Keratinocyte (primary cell): ENCODE measurements around the gene CDK14. TPM values are rescaled to one million over a fixed set of nuclear protein-coding genes. Genes with fewer than 3 reads are reported as not detected.
A peak's percentile ranks its signal among the peaks of the same experiment; 100 is the strongest.
"Not testable (repeated sequence)": the region's sequence is repeated elsewhere in the genome, so short reads cannot be mapped to it uniquely, and the experiment has no call there.

Source experiments
- DNase-seq: peaks from one replicate; pipeline ENCODE4 v3.0.0-alpha.2; 2011; ENCODE audit warnings: low read depth, missing footprints, low spot score
- FAIRE-seq: peaks from 2 replicates; lab custom pipeline; 2011; peaks lifted over from hg19 to GRCh38; lab: Jason Lieb, UNC
- H2AFZ ChIP-seq: 2 replicates; pipeline ENCODE4 v1.6.0; 2012; ENCODE audit warnings: low read length, control low read depth, inconsistent platforms; ENCODE audit not compliant: control insufficient read depth
- H3K27ac ChIP-seq: 2 replicates; pipeline ENCODE4 v1.5.1; 2011; ENCODE audit warnings: low read length; ENCODE audit not compliant: control insufficient read depth, insufficient read depth
- H3K27me3 ChIP-seq: 3 replicates; pipeline ENCODE4 v1.6.0; 2011; ENCODE audit warnings: low read length; ENCODE audit not compliant: control insufficient read depth, insufficient read depth; ENCODE audit errors: extremely low read depth
- H3K36me3 ChIP-seq, 2 experiments: 2 replicates in 1 of 2; 3 replicates in 1 of 2; pipeline ENCODE4 v1.5.1; 2011; ENCODE audit warnings: low read length in 2 of 2, mild to moderate bottlenecking in 1 of 2; ENCODE audit not compliant: control insufficient read depth in 2 of 2, insufficient read depth in 2 of 2; ENCODE audit errors: extremely low read depth in 1 of 2
- H3K4me1 ChIP-seq: 3 replicates; pipeline ENCODE4 v1.5.1; 2011; ENCODE audit warnings: low read length; ENCODE audit not compliant: control insufficient read depth, insufficient read depth; ENCODE audit errors: extremely low read depth
- H3K4me2 ChIP-seq: 3 replicates; pipeline ENCODE4 v1.6.0; 2011; ENCODE audit warnings: low read depth, low read length; ENCODE audit not compliant: control insufficient read depth, insufficient read depth; ENCODE audit errors: extremely low read depth
- H3K4me3 ChIP-seq, 3 experiments: fragments of 200-600 bp in 1 of 3; sonication (generic) in 1 of 3; 2 replicates in 2 of 3; 3 replicates in 1 of 3; pipeline ENCODE4 v1.5.1; 2011 to 2016; ENCODE audit warnings: low read length in 3 of 3, mild to moderate bottlenecking in 3 of 3, control low read depth in 2 of 3, inconsistent platforms in 1 of 3, low read depth in 1 of 3, mixed read lengths in 1 of 3, mixed run types in 1 of 3, moderate library complexity in 1 of 3; ENCODE audit not compliant: control insufficient read depth in 2 of 3, insufficient read depth in 2 of 3; ENCODE audit errors: extremely low read depth in 1 of 3
- H3K79me2 ChIP-seq: 2 replicates; pipeline ENCODE4 v1.6.0; 2012; ENCODE audit warnings: low read length; ENCODE audit not compliant: control insufficient read depth, insufficient read depth
- H3K9ac ChIP-seq: 3 replicates; pipeline ENCODE4 v1.6.0; 2011; ENCODE audit warnings: low read length; ENCODE audit not compliant: control insufficient read depth, insufficient read depth; ENCODE audit errors: extremely low read depth
- H3K9me1 ChIP-seq: 3 replicates; pipeline ENCODE4 v1.6.0; 2011; ENCODE audit warnings: low read length; ENCODE audit not compliant: control insufficient read depth, insufficient read depth; ENCODE audit errors: extremely low read depth
- H3K9me3 ChIP-seq: 2 replicates; pipeline ENCODE4 v1.5.1; 2012; ENCODE audit warnings: low read depth, low read length; ENCODE audit not compliant: control insufficient read depth
- H4K20me1 ChIP-seq: 3 replicates; pipeline ENCODE4 v1.6.0; 2011; ENCODE audit warnings: low read length; ENCODE audit not compliant: control insufficient read depth, insufficient read depth; ENCODE audit errors: extremely low read depth
- EZH2 ChIP-seq: IDR thresholded peaks from one replicate; pipeline ENCODE4 v1.6.1; 2012; ENCODE audit warnings: inconsistent platforms, mild to moderate bottlenecking, low read length, moderate library complexity
- dilution Hi-C: fragments of 300-500 bp; cut with MboI; formaldehyde crosslinking; loops from one replicate; pipeline ENCODE4 v1.7.0; 2020; ENCODE audit warnings: low sequenced_read_pairs; ENCODE audit not compliant: extremely low pct_ligation_motif_present
- polyA plus RNA-seq, 5 experiments: library from polyadenylated mRNA; depleted of rRNA in 3 of 5; stranded (reverse) in 3 of 5; stranded (forward) in 1 of 5; unstranded in 1 of 5; fragments of >200 nt; gene quantifications; 1 replicate in 1 of 5; 2 replicates in 3 of 5; 3 replicates in 1 of 5; pipeline versions ENCODE4 v1.2.1 to v1.2.3, GENCODE V29; 2011 to 2012; ENCODE audit warnings: missing spikeins in 2 of 5, low read depth in 1 of 5, low replicate concordance in 1 of 5
- TF ChIP-seq, protein P1 (sequence below), 3 experiments: IDR thresholded peaks in 1 of 3; conservative IDR thresholded peaks in 1 of 3; optimal IDR thresholded peaks in 1 of 3; 2 replicates in 2 of 3; 3 replicates in 1 of 3; pipeline versions ENCODE3 to v1.5.1; 2011; ENCODE audit warnings: low read length in 3 of 3, mild to moderate bottlenecking in 3 of 3, moderate library complexity in 2 of 3, control low read depth in 1 of 3, inconsistent platforms in 1 of 3; ENCODE audit not compliant: insufficient read depth in 2 of 3; ENCODE audit errors: extremely low read depth in 1 of 3

CDK14 gene
- polyA plus RNA-seq, 1 donor (not counting 4 experiments of a cell fraction or from before 2014, with no cell fraction given) = 4.0 TPM

DNA sequence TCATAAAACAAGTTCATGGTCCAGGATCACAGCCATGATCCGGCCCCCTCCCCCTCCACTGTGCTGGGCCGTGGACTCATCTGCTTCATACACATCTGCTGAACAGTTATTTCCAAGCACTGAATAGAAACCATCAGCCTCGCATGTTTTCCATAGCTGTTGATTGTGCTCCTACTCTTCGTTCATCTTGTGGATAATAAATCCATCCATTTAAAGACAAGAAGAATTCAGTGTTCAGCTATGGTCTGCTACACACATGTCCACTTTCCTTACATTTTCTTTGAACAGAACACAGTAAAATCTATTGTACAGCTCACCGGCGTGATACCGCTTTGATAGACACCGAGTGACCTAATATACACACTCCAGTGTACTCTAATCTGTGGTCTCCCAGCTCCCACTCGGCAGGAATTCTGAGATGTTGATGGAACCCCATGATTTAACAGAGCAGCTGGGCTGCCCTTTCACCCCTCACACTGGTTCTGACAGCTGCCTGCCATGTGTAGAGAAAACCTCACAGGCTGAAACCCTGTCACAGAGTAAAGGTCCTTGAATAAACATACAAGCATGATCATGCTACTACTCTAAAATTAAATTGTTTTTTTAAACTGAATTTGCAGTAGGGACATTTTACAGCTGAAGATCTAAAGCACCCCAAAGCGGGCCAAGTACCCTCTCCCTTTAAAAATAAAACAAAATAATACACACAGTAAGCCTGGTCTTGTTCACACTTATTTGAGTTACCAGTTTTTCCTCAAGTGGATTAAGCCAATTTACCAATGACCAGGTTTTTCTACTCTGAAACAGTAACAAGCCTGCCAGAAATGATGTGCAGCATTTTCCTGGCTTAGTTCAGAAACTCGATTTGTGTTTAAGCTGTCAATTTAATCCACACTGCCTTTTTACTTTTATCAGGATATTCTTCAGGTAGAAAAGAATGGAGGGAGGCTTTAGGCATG is 573.0 kb downstream of the CDK14 start:
- H3K9ac ChIP-seq = no peak overlapping the region
- no peak overlapping the region for H3K4me2 ChIP-seq
- FAIRE-seq = peak; percentile 5
- no peaks in the 10 kb centered on the region for H3K79me2 ChIP-seq
- dilution Hi-C loops = no loop called here
- no peak for TF ChIP-seq EZH2
- TF ChIP-seq, protein P1, sequence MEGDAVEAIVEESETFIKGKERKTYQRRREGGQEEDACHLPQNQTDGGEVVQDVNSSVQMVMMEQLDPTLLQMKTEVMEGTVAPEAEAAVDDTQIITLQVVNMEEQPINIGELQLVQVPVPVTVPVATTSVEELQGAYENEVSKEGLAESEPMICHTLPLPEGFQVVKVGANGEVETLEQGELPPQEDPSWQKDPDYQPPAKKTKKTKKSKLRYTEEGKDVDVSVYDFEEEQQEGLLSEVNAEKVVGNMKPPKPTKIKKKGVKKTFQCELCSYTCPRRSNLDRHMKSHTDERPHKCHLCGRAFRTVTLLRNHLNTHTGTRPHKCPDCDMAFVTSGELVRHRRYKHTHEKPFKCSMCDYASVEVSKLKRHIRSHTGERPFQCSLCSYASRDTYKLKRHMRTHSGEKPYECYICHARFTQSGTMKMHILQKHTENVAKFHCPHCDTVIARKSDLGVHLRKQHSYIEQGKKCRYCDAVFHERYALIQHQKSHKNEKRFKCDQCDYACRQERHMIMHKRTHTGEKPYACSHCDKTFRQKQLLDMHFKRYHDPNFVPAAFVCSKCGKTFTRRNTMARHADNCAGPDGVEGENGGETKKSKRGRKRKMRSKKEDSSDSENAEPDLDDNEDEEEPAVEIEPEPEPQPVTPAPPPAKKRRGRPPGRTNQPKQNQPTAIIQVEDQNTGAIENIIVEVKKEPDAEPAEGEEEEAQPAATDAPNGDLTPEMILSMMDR (optimal IDR thresholded peaks at IDR 0.05 in 1 of 3, IDR thresholded peaks at IDR 0.05 in 1 of 3, conservative IDR thresholded peaks at IDR 0.05 in 1 of 3; ENCODE audit: extremely low read depth in 1 of 3, insufficient read depth in 2 of 3, low read length in 3 of 3) = no peak
- H4K20me1 ChIP-seq = no peaks in the 10 kb centered on the region
- H3K27ac ChIP-seq = no peak overlapping the region
- no peak overlapping the region for H2AFZ ChIP-seq
- H3K4me3 ChIP-seq = no peak overlapping the region
- DNase-seq = no peak
- H3K36me3 ChIP-seq = no peaks in the 10 kb centered on the region
- H3K9me1 ChIP-seq = no peaks in the 10 kb centered on the region
- H3K9me3 ChIP-seq = no peaks in the 10 kb centered on the region
- H3K4me1 ChIP-seq = peaks cover 8% of the 10 kb centered on the region
- no peaks in the 10 kb centered on the region for H3K27me3 ChIP-seq

DNA sequence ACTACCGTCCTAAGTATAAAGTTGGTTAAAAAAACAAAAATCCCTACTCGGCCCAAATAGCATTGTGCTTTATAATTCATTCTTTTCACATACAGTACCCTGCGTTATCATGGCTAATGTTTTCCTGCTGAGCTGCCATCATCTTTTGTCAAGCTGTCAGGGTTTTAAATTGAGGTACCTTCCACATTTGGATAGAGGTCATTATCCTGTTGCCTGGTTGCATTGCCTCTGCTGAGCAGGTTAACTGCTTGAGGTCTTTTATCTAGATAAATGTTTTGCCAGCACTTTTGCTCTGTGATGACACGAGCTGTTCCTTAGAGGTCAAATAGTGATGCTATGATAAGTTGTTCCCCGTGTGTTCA is 573.7 kb downstream of the CDK14 start:
- H3K4me2 ChIP-seq = no peak overlapping the region

DNA sequence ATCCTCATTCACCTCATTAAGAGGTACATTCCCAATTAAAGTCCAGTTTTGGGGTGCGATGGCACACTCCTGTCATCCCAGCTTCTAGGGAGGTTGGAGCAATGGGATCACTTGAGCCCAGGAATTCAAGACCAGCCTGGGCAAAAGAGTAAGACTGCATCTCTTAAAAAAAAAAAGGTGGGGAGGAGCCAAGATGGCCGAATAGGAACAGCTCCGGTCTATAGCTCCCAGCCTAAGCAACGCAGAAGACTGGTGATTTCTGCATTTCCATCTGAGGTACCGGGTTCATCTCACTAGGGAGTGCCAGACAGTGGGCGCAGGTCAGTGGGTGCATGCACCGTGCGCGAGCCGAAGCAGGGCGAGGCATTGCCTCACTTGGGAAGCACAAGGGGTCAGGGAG is 577.1 kb downstream of the CDK14 start:
- H3K27ac ChIP-seq, H3K4me2 ChIP-seq, H3K79me2 ChIP-seq, H2AFZ ChIP-seq, H4K20me1 ChIP-seq, FAIRE-seq, DNase-seq, dilution Hi-C loops, H3K9me1 ChIP-seq, H3K4me3 ChIP-seq, H3K4me1 ChIP-seq, H3K36me3 ChIP-seq, H3K27me3 ChIP-seq, H3K9me3 ChIP-seq, H3K9ac ChIP-seq: not testable (repeated sequence)

More for the DNA sequence above, 573.7 kb downstream of the CDK14 start:
- dilution Hi-C loops = no loop called here
- Histone ChIP-seq H3K4me3 (no peak overlapping the region), H3K4me1 (peaks cover 8% of the 10 kb centered on the region), H4K20me1 (no peaks in the 10 kb centered on the region), H3K9me1 (no peaks in the 10 kb centered on the region), H3K9me3 (no peaks in the 10 kb centered on the region), H3K36me3 (no peaks in the 10 kb centered on the region), H3K9ac (no peak overlapping the region), H2AFZ (no peak overlapping the region), H3K27me3 (no peaks in the 10 kb centered on the region), H3K79me2 (no peaks in the 10 kb centered on the region), H3K27ac (no peak overlapping the region)
- DNase-seq (no peak), FAIRE-seq (no peak)
- TF ChIP-seq EZH2 = no peak
- TF ChIP-seq, protein P1 (optimal IDR thresholded peaks at IDR 0.05 in 1 of 3, IDR thresholded peaks at IDR 0.05 in 1 of 3, conservative IDR thresholded peaks at IDR 0.05 in 1 of 3; ENCODE audit: extremely low read depth in 1 of 3, insufficient read depth in 2 of 3, low read length in 3 of 3) = no peak
